ENCODE results near the gene MCHR1. TPM values are rescaled to one million over a fixed set of nuclear protein-coding genes. Genes with fewer than 3 reads are reported as not detected.
"Not testable (repeated sequence)": the region's sequence is repeated elsewhere in the genome, so short reads cannot be mapped to it uniquely, and the experiment has no call there.

The MCHR1 gene
- polyA plus RNA-seq, 2 donors = 0.01 to 0.06 TPM

GRCh38 chr22:40718250-40719204 is 39.2 kb downstream of the MCHR1 start:
- 82 to 85% methylated on average over 9 of the region's 9 CpGs for WGBS, 2 donors
- no peaks in the 10 kb centered on the region for H3K27me3 ChIP-seq (ENCODE audit: control insufficient read depth in 1 of 2, insufficient read depth in 2 of 2, low read length in 2 of 2)
- no peak overlapping the region for H3K27ac ChIP-seq (ENCODE audit: low read depth in 2 of 2, low read length in 1 of 2)
- no peaks in the 10 kb centered on the region for H3K9me3 ChIP-seq (ENCODE audit: control insufficient read depth in 2 of 2, insufficient read depth in 1 of 2, low read depth in 1 of 2, low read length in 1 of 2)
- H3K36me3 ChIP-seq (ENCODE audit: control insufficient read depth in 2 of 2, insufficient read depth in 2 of 2, low read length in 1 of 2) = no peaks in the 10 kb centered on the region
- peaks cover 2% of the 10 kb centered on the region in 2 donors for H3K4me1 ChIP-seq (ENCODE audit: control insufficient read depth in 2 of 2, insufficient read depth in 2 of 2, low read length in 1 of 2)
- no peak overlapping the region for H3K4me3 ChIP-seq (ENCODE audit: low read depth in 1 of 2, low read length in 2 of 2)

GRCh38 chr22:40719599-40719998 is 40.3 kb downstream of the MCHR1 start:
- WGBS, 2 donors = 79 to 88% methylated on average over 6 of the region's 6 CpGs

GRCh38 chr22:40720156-40720537 is 40.9 kb downstream of the MCHR1 start:
- not testable (repeated sequence) for H3K36me3 ChIP-seq (ENCODE audit: control insufficient read depth in 2 of 2, insufficient read depth in 2 of 2, low read length in 1 of 2); H3K4me3 ChIP-seq (ENCODE audit: low read depth in 1 of 2, low read length in 2 of 2); H3K9me3 ChIP-seq (ENCODE audit: control insufficient read depth in 2 of 2, insufficient read depth in 1 of 2, low read depth in 1 of 2, low read length in 1 of 2); H3K4me1 ChIP-seq (ENCODE audit: control insufficient read depth in 2 of 2, insufficient read depth in 2 of 2, low read length in 1 of 2); H3K27ac ChIP-seq (ENCODE audit: low read depth in 2 of 2, low read length in 1 of 2); H3K27me3 ChIP-seq (ENCODE audit: control insufficient read depth in 1 of 2, insufficient read depth in 2 of 2, low read length in 2 of 2)
- WGBS, 2 donors = 90 to 96% methylated on average over 6 of the region's 6 CpGs

More at GRCh38 chr22:40719599-40719998, 40.3 kb downstream of the MCHR1 start:
- Histone ChIP-seq H3K9me3 (ENCODE audit: control insufficient read depth in 2 of 2, insufficient read depth in 1 of 2, low read depth in 1 of 2, low read length in 1 of 2) (no peaks in the 10 kb centered on the region), H3K27me3 (ENCODE audit: control insufficient read depth in 1 of 2, insufficient read depth in 2 of 2, low read length in 2 of 2) (no peaks in the 10 kb centered on the region), H3K4me1 (ENCODE audit: control insufficient read depth in 2 of 2, insufficient read depth in 2 of 2, low read length in 1 of 2) (peaks cover 0 to 2% of the 10 kb centered on the region in 2 donors), H3K36me3 (ENCODE audit: control insufficient read depth in 2 of 2, insufficient read depth in 2 of 2, low read length in 1 of 2) (no peaks in the 10 kb centered on the region), H3K27ac (ENCODE audit: low read depth in 2 of 2, low read length in 1 of 2) (no peak overlapping the region), H3K4me3 (ENCODE audit: low read depth in 1 of 2, low read length in 2 of 2) (no peak overlapping the region)

GRCh38 chr22:40720538-40721256 is 41.4 kb downstream of the MCHR1 start:
- no peaks in the 10 kb centered on the region for H3K27me3 ChIP-seq (ENCODE audit: control insufficient read depth in 1 of 2, insufficient read depth in 2 of 2, low read length in 2 of 2)
- no peaks in the 10 kb centered on the region for H3K36me3 ChIP-seq (ENCODE audit: control insufficient read depth in 2 of 2, insufficient read depth in 2 of 2, low read length in 1 of 2)
- H3K27ac ChIP-seq (ENCODE audit: low read depth in 2 of 2, low read length in 1 of 2) = no peak overlapping the region
- no peaks in the 10 kb centered on the region for H3K9me3 ChIP-seq (ENCODE audit: control insufficient read depth in 2 of 2, insufficient read depth in 1 of 2, low read depth in 1 of 2, low read length in 1 of 2)
- WGBS, 2 donors = 41 to 47% methylated on average over 11 of the region's 11 CpGs
- H3K4me1 ChIP-seq (ENCODE audit: control insufficient read depth in 2 of 2, insufficient read depth in 2 of 2, low read length in 1 of 2) = peaks cover 0 to 2% of the 10 kb centered on the region in 2 donors
- H3K4me3 ChIP-seq (ENCODE audit: low read depth in 1 of 2, low read length in 2 of 2) = no peak overlapping the region

- Histone ChIP-seq H3K4me3 (ENCODE audit: low read depth in 1 of 2, low read length in 2 of 2) (no peak overlapping the region), H3K27ac (ENCODE audit: low read depth in 2 of 2, low read length in 1 of 2) (no peak overlapping the region)
These were observed 42.0 kb downstream of the MCHR1 start for GRCh38 chr22:40721266-40721665.

GRCh38 chr22:40723396-40723933 is 44.2 kb downstream of the MCHR1 start:
- 87 to 94% methylated on average over 13 of the region's 13 CpGs for WGBS, 2 donors

More at GRCh38 chr22:40721266-40721665, 42.0 kb downstream of the MCHR1 start:
- Histone ChIP-seq H3K9me3 (ENCODE audit: control insufficient read depth in 2 of 2, insufficient read depth in 1 of 2, low read depth in 1 of 2, low read length in 1 of 2) (no peaks in the 10 kb centered on the region), H3K27me3 (ENCODE audit: control insufficient read depth in 1 of 2, insufficient read depth in 2 of 2, low read length in 2 of 2) (no peaks in the 10 kb centered on the region), H3K36me3 (ENCODE audit: control insufficient read depth in 2 of 2, insufficient read depth in 2 of 2, low read length in 1 of 2) (no peaks in the 10 kb centered on the region), H3K4me1 (ENCODE audit: control insufficient read depth in 2 of 2, insufficient read depth in 2 of 2, low read length in 1 of 2) (peaks cover 0 to 2% of the 10 kb centered on the region in 2 donors)
- 7 to 15% methylated on average over 6 of the region's 6 CpGs for WGBS, 2 donors

GRCh38 chr22:40726514-40726913 is 47.2 kb downstream of the MCHR1 start:
- no peak overlapping the region for H3K27ac ChIP-seq (ENCODE audit: low read depth in 2 of 2, low read length in 1 of 2)
- H3K27me3 ChIP-seq (ENCODE audit: control insufficient read depth in 1 of 2, insufficient read depth in 2 of 2, low read length in 2 of 2) = no peaks in the 10 kb centered on the region
- no peaks in the 10 kb centered on the region for H3K4me1 ChIP-seq (ENCODE audit: control insufficient read depth in 2 of 2, insufficient read depth in 2 of 2, low read length in 1 of 2)
- H3K9me3 ChIP-seq (ENCODE audit: control insufficient read depth in 2 of 2, insufficient read depth in 1 of 2, low read depth in 1 of 2, low read length in 1 of 2) = no peaks in the 10 kb centered on the region
- H3K36me3 ChIP-seq (ENCODE audit: control insufficient read depth in 2 of 2, insufficient read depth in 2 of 2, low read length in 1 of 2) = no peaks in the 10 kb centered on the region
- no peak overlapping the region for H3K4me3 ChIP-seq (ENCODE audit: low read depth in 1 of 2, low read length in 2 of 2)
- 37 to 39% methylated on average over 3 to 4 of the region's 4 CpGs for WGBS, 2 donors

More at GRCh38 chr22:40723396-40723933, 44.2 kb downstream of the MCHR1 start:
- no peak overlapping the region for H3K27ac ChIP-seq (ENCODE audit: low read depth in 2 of 2, low read length in 1 of 2)
- H3K36me3 ChIP-seq (ENCODE audit: control insufficient read depth in 2 of 2, insufficient read depth in 2 of 2, low read length in 1 of 2) = no peaks in the 10 kb centered on the region
- no peaks in the 10 kb centered on the region for H3K9me3 ChIP-seq (ENCODE audit: control insufficient read depth in 2 of 2, insufficient read depth in 1 of 2, low read depth in 1 of 2, low read length in 1 of 2)
- no peak overlapping the region for H3K4me3 ChIP-seq (ENCODE audit: low read depth in 1 of 2, low read length in 2 of 2)
- H3K4me1 ChIP-seq (ENCODE audit: control insufficient read depth in 2 of 2, insufficient read depth in 2 of 2, low read length in 1 of 2) = peaks cover 0 to 2% of the 10 kb centered on the region in 2 donors
- no peaks in the 10 kb centered on the region for H3K27me3 ChIP-seq (ENCODE audit: control insufficient read depth in 1 of 2, insufficient read depth in 2 of 2, low read length in 2 of 2)

- Histone ChIP-seq H3K9me3 (ENCODE audit: control insufficient read depth in 2 of 2, insufficient read depth in 1 of 2, low read depth in 1 of 2, low read length in 1 of 2) (no peaks in the 10 kb centered on the region), H3K4me1 (ENCODE audit: control insufficient read depth in 2 of 2, insufficient read depth in 2 of 2, low read length in 1 of 2) (no peaks in the 10 kb centered on the region), H3K4me3 (ENCODE audit: low read depth in 1 of 2, low read length in 2 of 2) (no peak overlapping the region), H3K27ac (ENCODE audit: low read depth in 2 of 2, low read length in 1 of 2) (peak overlapping the region in 1 of 2 donors; percentile 86), H3K36me3 (ENCODE audit: control insufficient read depth in 2 of 2, insufficient read depth in 2 of 2, low read length in 1 of 2) (no peaks in the 10 kb centered on the region), H3K27me3 (ENCODE audit: control insufficient read depth in 1 of 2, insufficient read depth in 2 of 2, low read length in 2 of 2) (no peaks in the 10 kb centered on the region)
- 54 to 75% methylated on average over 11 of the region's 11 CpGs for WGBS, 2 donors
These were observed 48.0 kb downstream of the MCHR1 start for GRCh38 chr22:40727070-40727963.
